Activated CD8-positive, alpha-beta T cell treated with anti-CD3 and anti-CD28 coated beads for 36 hours (primary cell): Measurements from ENCODE around the gene SALL3. TPM values are rescaled to one million over a fixed set of nuclear protein-coding genes. Genes with fewer than 3 reads are reported as not detected.

Experiments used
- ATAC-seq: fragments of 200-7000 bp; cut with Tn5 transposase; one replicate; pipeline ENCODE4 v1.10.0; 2021; ENCODE audit warnings: mild to moderate bottlenecking, moderate library complexity
- CTCF ChIA-PET: fragments of 350-600 bp; sonication (Branson Sonifier 250); formaldehyde crosslinking; loops from one replicate; lab custom pipeline; 2021; ENCODE audit warnings: antibody characterized with exemption; lab: Charles Lee
- POLR2A ChIA-PET: fragments of 350-600 bp; sonication (Branson Sonifier 250); formaldehyde crosslinking; loops from one replicate; lab custom pipeline; 2021; ENCODE audit warnings: antibody characterized with exemption; lab: Charles Lee
- DNase-seq: peaks from one replicate; pipeline ENCODE4 v3.0.0-alpha.2; 2020
- H3K27ac Mint-ChIP-seq: one replicate; pipeline ENCODE4 v1.8.0; 2021; ENCODE audit warnings: mild to moderate bottlenecking, mixed read lengths
- H3K27me3 Mint-ChIP-seq: one replicate; pipeline ENCODE4 v1.8.0; 2021; ENCODE audit warnings: mixed read lengths
- H3K36me3 Mint-ChIP-seq: one replicate; pipeline ENCODE4 v1.8.0; 2021; ENCODE audit warnings: low read depth, mixed read lengths
- H3K4me1 Mint-ChIP-seq: one replicate; pipeline ENCODE4 v1.8.0; 2021; ENCODE audit warnings: low read depth, mixed read lengths
- H3K4me3 Mint-ChIP-seq: one replicate; pipeline ENCODE4 v1.8.0; 2021; ENCODE audit warnings: mild to moderate bottlenecking, moderate library complexity, mixed read lengths
- H3K9me3 Mint-ChIP-seq: one replicate; pipeline ENCODE4 v1.8.0; 2021; ENCODE audit warnings: mixed read lengths
- intact Hi-C: fragments of 100-400 bp; cut with micrococcal nuclease; formaldehyde crosslinking; loops from one replicate; pipeline ENCODE4 v1.10.0; 2022
- total RNA-seq, 2 experiments: library from RNA; stranded (reverse); gene quantifications; one replicate each; pipeline ENCODE4 v1.2.3, GENCODE V29; 2021
- TF ChIP-seq, protein P1 (sequence below): fragments of 200-600 bp; IDR thresholded peaks from one replicate; pipeline ENCODE4 v1.8.0; 2022; ENCODE audit warnings: antibody characterized with exemption, mild to moderate bottlenecking

Gene SALL3
- total RNA-seq, 2 experiments from 2014 or later: not detected

DNA sequence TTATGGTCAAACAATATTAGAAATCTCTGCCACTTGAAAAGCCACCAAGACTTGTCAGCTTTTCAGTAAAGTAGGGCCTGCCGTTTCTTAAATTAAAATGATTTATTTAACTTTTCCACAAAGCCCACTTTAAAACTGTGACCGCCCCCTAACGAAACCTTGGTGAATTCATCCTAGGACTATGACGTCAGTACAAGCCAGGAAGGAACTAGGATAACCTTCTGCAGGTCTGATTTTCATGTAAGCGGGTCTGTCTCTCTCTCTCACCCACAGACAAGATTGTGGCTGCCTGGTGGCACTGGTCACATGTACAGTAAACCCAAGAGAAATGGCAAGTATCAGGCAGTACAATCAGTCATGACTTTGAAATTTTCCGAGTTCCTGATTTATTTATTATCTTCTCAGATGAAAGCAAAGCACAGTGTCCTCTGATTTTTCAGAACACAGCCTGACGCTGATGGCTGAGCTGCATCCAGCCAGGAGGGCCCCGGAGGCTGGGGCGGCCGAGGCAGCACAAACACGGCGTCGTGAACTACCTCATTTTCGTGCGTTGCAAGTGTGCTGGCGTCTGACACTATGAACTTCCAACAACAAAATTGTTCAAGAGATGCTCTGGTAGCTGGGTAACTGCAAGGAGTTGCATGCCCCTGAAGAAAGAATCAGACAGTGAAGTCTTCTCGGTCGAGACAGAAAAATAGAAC lies 18.9 kb downstream of the SALL3 start:
- TF ChIP-seq, protein P1, sequence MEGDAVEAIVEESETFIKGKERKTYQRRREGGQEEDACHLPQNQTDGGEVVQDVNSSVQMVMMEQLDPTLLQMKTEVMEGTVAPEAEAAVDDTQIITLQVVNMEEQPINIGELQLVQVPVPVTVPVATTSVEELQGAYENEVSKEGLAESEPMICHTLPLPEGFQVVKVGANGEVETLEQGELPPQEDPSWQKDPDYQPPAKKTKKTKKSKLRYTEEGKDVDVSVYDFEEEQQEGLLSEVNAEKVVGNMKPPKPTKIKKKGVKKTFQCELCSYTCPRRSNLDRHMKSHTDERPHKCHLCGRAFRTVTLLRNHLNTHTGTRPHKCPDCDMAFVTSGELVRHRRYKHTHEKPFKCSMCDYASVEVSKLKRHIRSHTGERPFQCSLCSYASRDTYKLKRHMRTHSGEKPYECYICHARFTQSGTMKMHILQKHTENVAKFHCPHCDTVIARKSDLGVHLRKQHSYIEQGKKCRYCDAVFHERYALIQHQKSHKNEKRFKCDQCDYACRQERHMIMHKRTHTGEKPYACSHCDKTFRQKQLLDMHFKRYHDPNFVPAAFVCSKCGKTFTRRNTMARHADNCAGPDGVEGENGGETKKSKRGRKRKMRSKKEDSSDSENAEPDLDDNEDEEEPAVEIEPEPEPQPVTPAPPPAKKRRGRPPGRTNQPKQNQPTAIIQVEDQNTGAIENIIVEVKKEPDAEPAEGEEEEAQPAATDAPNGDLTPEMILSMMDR: no peak
- POLR2A ChIA-PET: no interaction called here

DNA sequence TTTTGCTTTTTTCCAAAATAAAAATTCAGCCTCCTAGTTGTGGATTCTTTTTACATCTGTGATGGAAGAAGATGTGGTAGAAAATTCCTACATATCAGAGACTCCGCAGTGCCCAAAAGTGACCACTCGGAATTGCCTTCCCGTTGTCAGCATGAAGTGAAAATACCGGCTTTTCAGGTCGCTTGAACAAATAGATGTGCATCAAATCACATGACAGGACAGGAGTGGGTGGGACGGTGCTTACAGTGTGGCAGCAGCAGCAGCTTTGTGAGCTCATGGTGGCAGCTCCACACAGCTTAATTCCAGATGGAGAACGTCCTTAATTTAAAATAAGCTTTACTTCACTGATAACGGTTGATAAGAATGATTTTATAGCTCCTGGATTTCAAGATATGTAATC lies 20.3 kb downstream of the SALL3 start:
- DNase-seq: no peak
- CTCF ChIA-PET: no interaction called here

More for the DNA sequence above, 18.9 kb downstream of the SALL3 start:
- no peaks in the 10 kb centered on the region for H3K4me1 Mint-ChIP-seq
- H3K27me3 Mint-ChIP-seq: peaks cover 9% of the 10 kb centered on the region
- DNase-seq (no peak), ATAC-seq (no peak)
- H3K9me3 Mint-ChIP-seq: no peaks in the 10 kb centered on the region
- H3K36me3 Mint-ChIP-seq: no peaks in the 10 kb centered on the region
- H3K27ac Mint-ChIP-seq: no peak overlapping the region
- intact Hi-C loops: no loop called here
- CTCF ChIA-PET: no interaction called here
- no peak overlapping the region for H3K4me3 Mint-ChIP-seq

DNA sequence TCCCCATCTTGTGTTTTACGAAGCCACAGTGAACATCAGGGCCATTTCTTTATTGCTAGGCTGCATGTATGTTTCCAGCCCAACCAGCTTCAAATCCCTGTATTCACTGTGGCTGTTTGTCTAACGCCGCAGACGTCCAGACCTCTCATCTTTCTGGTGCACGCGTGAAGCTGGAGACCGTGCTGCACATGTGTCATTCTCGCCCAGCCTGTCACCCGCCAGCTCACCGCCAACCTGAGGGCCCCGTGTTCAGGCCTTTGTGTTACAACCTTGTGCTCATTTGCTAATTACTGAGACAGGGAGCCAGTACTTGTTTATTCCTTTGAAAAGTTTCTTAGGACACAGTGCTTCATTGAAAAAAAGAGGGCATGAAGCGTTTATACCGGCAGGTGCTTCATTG lies 21.4 kb downstream of the SALL3 start:
- ATAC-seq: no peak
- Mint-ChIP-seq H3K27me3 (peaks cover 9% of the 10 kb centered on the region), H3K4me3 (no peak overlapping the region), H3K36me3 (no peaks in the 10 kb centered on the region), H3K4me1 (no peaks in the 10 kb centered on the region), H3K27ac (no peak overlapping the region), H3K9me3 (no peaks in the 10 kb centered on the region)
- CTCF ChIA-PET: no interaction called here
- POLR2A ChIA-PET: no interaction called here
- intact Hi-C loops: no loop called here
- DNase-seq: no peak
- TF ChIP-seq, protein P1: no peak

More for the DNA sequence above, 20.3 kb downstream of the SALL3 start:
- intact Hi-C loops: no loop called here
- Mint-ChIP-seq H3K4me3 (no peak overlapping the region), H3K4me1 (no peaks in the 10 kb centered on the region), H3K36me3 (no peaks in the 10 kb centered on the region), H3K27ac (no peak overlapping the region), H3K9me3 (no peaks in the 10 kb centered on the region), H3K27me3 (peaks cover 9% of the 10 kb centered on the region)
- ATAC-seq: no peak
- POLR2A ChIA-PET: no interaction called here
- TF ChIP-seq, protein P1: no peak

GRCh38 chr18:79005653-79006052 lies 26.0 kb downstream of the SALL3 start:
- TF ChIP-seq, protein P1: no peak
- no peaks in the 10 kb centered on the region for H3K36me3 Mint-ChIP-seq
- H3K27me3 Mint-ChIP-seq: peaks cover 9% of the 10 kb centered on the region
- POLR2A ChIA-PET: no interaction called here
- intact Hi-C loops: no loop called here
- H3K4me3 Mint-ChIP-seq: no peak overlapping the region
- no peak for DNase-seq
- H3K9me3 Mint-ChIP-seq: no peaks in the 10 kb centered on the region
- no peak overlapping the region for H3K27ac Mint-ChIP-seq
- no peak for ATAC-seq
- H3K4me1 Mint-ChIP-seq: no peaks in the 10 kb centered on the region
- CTCF ChIA-PET: no interaction called here

DNA sequence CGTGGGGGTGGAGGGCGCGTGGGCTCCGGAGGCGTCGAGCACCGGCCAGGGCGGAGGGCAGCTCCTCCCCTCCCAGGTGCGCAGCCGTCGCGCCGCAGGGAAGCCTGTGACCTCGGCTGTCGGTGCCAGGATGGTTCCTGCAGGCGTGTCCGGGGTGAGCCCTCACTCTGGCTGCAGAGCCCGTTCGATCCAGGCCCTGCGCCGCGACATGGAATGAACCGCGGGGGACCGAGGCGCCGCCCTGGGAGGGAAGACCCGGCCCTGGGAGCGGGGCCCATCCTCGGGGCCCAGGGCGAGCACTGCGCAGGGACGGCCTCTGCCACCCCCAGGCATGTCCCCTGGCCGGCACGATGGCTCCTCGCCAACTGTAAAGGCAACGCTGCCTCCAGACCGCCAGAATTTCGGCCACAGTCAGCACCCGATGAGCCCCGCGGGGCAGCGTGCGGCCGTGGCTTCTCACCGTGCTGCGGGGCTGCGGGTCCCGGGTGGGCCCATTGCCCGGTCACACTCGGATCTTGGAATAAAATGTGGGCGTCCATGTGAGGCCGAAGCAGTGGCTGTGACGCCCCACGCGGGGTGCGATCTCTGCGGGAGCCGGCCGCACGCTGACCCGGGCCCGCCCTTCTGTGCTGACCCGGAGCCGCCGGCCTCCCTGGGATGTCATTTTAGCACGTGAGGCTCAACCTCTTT lies 26.6 kb downstream of the SALL3 start:
- no peaks in the 10 kb centered on the region for H3K36me3 Mint-ChIP-seq
- H3K27ac Mint-ChIP-seq: no peak overlapping the region
- POLR2A ChIA-PET: no interaction called here
- CTCF ChIA-PET: no interaction called here
- intact Hi-C loops: no loop called here
- ATAC-seq: no peak
- peaks cover 5% of the 10 kb centered on the region for H3K27me3 Mint-ChIP-seq
- TF ChIP-seq, protein P1: no peak
- no peak for DNase-seq
- no peaks in the 10 kb centered on the region for H3K4me1 Mint-ChIP-seq
- no peak overlapping the region for H3K4me3 Mint-ChIP-seq
- H3K9me3 Mint-ChIP-seq: no peaks in the 10 kb centered on the region
